Astrocyte (in vitro differentiated cells and primary cell): ENCODE measurements around the gene HSD3B7.

Experiments used
- EZH2 ChIP-seq: IDR thresholded peaks from 2 replicates; pipeline ENCODE4 v1.6.1; 2012; ENCODE audit warnings: mild to moderate bottlenecking, low read length, inconsistent platforms; ENCODE audit not compliant: insufficient read depth
- TF ChIP-seq, protein P1 (sequence below): IDR thresholded peaks from 2 replicates; pipeline ENCODE4 v1.5.1; 2011; ENCODE audit warnings: low read depth, mild to moderate bottlenecking, inconsistent platforms, low read length, moderate library complexity; ENCODE audit not compliant: insufficient read depth

DNA sequence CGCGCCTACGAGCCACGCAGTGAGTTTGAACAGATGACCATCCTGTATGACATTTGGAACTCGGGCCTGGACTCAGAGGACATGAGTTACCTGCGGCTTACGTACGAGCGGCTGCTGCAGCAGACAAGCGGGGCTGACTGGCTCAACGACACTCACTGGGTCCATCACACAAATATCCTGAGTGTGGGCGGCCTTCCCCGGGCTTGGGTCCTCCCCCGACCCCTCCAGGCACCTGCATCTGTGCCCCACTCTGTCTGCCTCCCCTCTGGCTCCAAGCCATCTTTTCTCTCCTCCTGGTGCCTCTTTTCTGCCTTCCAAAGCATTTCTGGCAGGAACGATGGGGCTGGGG lies 5.0 kb upstream of the HSD3B7 start:
- TF ChIP-seq EZH2 = no peak
- TF ChIP-seq, protein P1, sequence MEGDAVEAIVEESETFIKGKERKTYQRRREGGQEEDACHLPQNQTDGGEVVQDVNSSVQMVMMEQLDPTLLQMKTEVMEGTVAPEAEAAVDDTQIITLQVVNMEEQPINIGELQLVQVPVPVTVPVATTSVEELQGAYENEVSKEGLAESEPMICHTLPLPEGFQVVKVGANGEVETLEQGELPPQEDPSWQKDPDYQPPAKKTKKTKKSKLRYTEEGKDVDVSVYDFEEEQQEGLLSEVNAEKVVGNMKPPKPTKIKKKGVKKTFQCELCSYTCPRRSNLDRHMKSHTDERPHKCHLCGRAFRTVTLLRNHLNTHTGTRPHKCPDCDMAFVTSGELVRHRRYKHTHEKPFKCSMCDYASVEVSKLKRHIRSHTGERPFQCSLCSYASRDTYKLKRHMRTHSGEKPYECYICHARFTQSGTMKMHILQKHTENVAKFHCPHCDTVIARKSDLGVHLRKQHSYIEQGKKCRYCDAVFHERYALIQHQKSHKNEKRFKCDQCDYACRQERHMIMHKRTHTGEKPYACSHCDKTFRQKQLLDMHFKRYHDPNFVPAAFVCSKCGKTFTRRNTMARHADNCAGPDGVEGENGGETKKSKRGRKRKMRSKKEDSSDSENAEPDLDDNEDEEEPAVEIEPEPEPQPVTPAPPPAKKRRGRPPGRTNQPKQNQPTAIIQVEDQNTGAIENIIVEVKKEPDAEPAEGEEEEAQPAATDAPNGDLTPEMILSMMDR = no peak
